Transverse colon (tissue), 3 donors: Measurements from ENCODE around the gene NEK9.

Experiments
- POLR2A ChIP-seq: fragments of 450-650 bp; IDR thresholded peaks from one replicate; pipeline ENCODE4 v1.6.1; 2016; ENCODE audit warnings: antibody characterized with exemption, mild to moderate bottlenecking, moderate library complexity
- TF ChIP-seq, protein P1 (sequence below), 5 experiments: fragments of 200-600 bp in 3 of 5; fragments of 450-650 bp in 2 of 5; sonication (generic) in 3 of 5; IDR thresholded peaks; 1 replicate in 2 of 5; 2 replicates in 3 of 5; pipeline ENCODE4 v1.5.1; 2016 to 2017; ENCODE audit warnings: antibody characterized with exemption in 5 of 5, inconsistent platforms in 3 of 5, mild to moderate bottlenecking in 2 of 5, moderate library complexity in 1 of 5

DNA sequence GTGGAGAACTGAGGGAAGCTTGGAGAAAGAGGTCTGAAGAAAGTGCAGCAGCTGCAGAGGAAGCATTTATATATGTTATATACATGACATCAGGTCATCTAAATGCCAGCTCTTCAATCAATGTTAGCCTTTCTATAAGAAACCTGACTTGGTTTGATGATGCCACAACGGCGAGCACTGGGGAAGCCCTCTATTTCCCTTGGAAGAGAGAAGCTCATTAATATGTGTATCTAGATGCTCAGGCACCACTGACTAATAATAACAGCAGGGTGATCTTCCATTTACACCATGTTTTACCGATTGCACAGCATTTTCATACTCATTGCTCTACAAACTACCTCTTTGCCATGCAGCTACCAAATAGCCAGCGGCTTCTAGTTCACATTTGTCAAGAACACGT, 63.8 kb downstream of the NEK9 start:
- TF ChIP-seq, protein P1, sequence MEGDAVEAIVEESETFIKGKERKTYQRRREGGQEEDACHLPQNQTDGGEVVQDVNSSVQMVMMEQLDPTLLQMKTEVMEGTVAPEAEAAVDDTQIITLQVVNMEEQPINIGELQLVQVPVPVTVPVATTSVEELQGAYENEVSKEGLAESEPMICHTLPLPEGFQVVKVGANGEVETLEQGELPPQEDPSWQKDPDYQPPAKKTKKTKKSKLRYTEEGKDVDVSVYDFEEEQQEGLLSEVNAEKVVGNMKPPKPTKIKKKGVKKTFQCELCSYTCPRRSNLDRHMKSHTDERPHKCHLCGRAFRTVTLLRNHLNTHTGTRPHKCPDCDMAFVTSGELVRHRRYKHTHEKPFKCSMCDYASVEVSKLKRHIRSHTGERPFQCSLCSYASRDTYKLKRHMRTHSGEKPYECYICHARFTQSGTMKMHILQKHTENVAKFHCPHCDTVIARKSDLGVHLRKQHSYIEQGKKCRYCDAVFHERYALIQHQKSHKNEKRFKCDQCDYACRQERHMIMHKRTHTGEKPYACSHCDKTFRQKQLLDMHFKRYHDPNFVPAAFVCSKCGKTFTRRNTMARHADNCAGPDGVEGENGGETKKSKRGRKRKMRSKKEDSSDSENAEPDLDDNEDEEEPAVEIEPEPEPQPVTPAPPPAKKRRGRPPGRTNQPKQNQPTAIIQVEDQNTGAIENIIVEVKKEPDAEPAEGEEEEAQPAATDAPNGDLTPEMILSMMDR (IDR thresholded peaks at IDR 0.05) = no peak
- no peak for TF ChIP-seq POLR2A
